ENCODE results near the gene HOXA1. TPM values are rescaled to one million over a fixed set of nuclear protein-coding genes. Genes with fewer than 3 reads are reported as not detected.
A peak's percentile ranks its signal among the peaks of the same experiment; 100 is the strongest.

Gene HOXA1
- total and polyA plus RNA-seq, 2 of the 8 experiments (the other 6 are each of a cell fraction or from before 2014, with no cell fraction given) = not detected

DNA sequence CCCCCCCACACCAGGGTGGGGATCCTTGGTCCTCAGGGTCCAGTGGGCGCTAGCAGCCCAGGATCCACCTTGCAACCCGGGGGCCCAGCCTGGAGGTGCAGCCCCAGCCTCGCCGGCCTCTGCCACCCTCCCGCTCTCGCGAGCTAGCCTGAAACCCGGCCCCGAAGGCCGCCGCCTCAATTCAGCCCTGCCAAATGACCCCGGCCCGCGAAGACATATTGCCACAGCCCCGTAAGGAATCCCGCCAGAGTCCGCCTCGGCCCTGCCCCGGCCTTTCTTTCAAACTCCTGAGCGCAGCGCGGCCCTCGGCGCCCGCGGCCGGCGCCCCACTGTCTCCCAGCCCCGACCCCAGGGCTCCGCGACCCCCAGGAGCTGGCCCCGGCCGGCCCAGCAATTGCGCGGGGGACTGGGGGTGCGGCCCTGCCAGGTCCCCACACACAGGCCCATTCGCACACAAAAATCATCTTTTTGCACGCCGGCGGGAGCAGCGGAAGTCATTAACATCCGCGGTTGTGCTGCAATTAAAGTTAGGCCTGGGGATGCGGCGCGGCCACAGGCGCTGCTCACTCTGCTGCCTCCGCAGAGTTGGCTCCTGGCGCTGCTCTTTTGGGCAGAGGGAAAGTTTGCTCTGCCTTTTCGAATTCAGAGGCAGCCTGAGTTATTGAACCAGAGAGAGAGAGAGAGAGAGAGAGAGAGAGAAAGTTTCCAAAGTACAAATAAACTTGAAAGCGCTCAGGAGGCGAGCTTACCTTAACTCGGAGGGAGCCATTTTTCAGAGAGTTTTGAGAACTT lies 43.7 kb upstream of the HOXA1 start:
- POLR2A ChIA-PET (ENCODE audit: partially characterized antibody) = no interaction called here
- peaks cover 0 to 6% (median 3%) of the 10 kb centered on the region in 4 experiments; a peak in 4 of 7 replicates for H3K4me1 ChIP-seq (replicated peaks in 1 of 4; ENCODE audit: control insufficient read depth in 3 of 4, insufficient read depth in 4 of 4, low read length in 3 of 4)
- DNase-seq (ENCODE audit: low read depth in 1 of 2, low spot score in 2 of 2) (peak in 1 of 2 experiments; percentile 72), FAIRE-seq (no peak)
- peaks cover 0 to 6% (median 0%) of the 10 kb centered on the region in 4 experiments; a peak in 1 of 8 replicates for H3K36me3 ChIP-seq (ENCODE audit: control insufficient read depth in 2 of 4, insufficient read depth in 4 of 4, low read length in 3 of 4)
- H3K4me2 ChIP-seq (ENCODE audit: insufficient read depth in 1 of 2, low read depth in 2 of 2, low read length in 2 of 2) = peak overlapping the region in 1 of 2 experiments; percentile 44; a peak in 2 of 4 replicates
- H3K9ac ChIP-seq (replicated peaks in 1 of 4; ENCODE audit: extremely low read depth in 1 of 4, low read depth in 3 of 4, low read length in 3 of 4) = no peak overlapping the region
- H3K4ac ChIP-seq (replicated peaks; ENCODE audit: insufficient read length, low read depth, low read length) = no peak overlapping the region
- no peak overlapping the region for H3K27ac ChIP-seq (ENCODE audit: low read depth, low read length)
- WGBS, 2 experiments (ENCODE audit: extremely low coverage in 1 of 2, insufficient coverage in 1 of 2, insufficient read length in 1 of 2, insufficient replicate concordance in 2 of 2, low coverage in 1 of 2, low lambda C conversion rate in 2 of 2, missing lambda C conversion rate in 1 of 2) = 2% methylated on average over 45 of the region's 53 CpGs; no CpG with 5 or more reads in 1 of the 2 experiments
- H2BK5ac ChIP-seq (ENCODE audit: low read depth, low read length) = no peak overlapping the region
- H2AK5ac ChIP-seq (ENCODE audit: low read depth, low read length) = no peak overlapping the region
- peaks cover 9% of the 10 kb centered on the region for H3K23me2 ChIP-seq (ENCODE audit: low read depth, low read length)
- no peaks in the 10 kb centered on the region for H3K9me3 ChIP-seq (ENCODE audit: insufficient read depth in 2 of 2, low read depth in 1 of 2, low read length in 1 of 2)
- peaks cover 17 to 22% of the 10 kb centered on the region in 2 experiments for H4K20me1 ChIP-seq (replicated peaks in 1 of 2; ENCODE audit: control insufficient read depth in 1 of 2, insufficient read depth in 2 of 2, low read length in 2 of 2)
- peaks cover 97 to 100% (median 99%) of the 10 kb centered on the region in 4 experiments for H3K27me3 ChIP-seq (replicated peaks in 1 of 4; ENCODE audit: control insufficient read depth in 3 of 4, extremely low read depth in 1 of 4, insufficient read depth in 3 of 4, low read length in 3 of 4)
- H3K79me2 ChIP-seq (ENCODE audit: control insufficient read depth in 1 of 2, insufficient read depth in 2 of 2, low read length in 2 of 2) = no peaks in the 10 kb centered on the region
- H3K4me3 ChIP-seq (ENCODE audit: extremely low read depth in 1 of 4, insufficient read depth in 2 of 4, low read depth in 3 of 4, low read length in 4 of 4) = peak overlapping the region in 1 of 4 experiments; percentile 47; a peak in 2 of 8 replicates
- H4K91ac ChIP-seq (replicated peaks; ENCODE audit: insufficient read length, low read length) = no peak overlapping the region
- no peak overlapping the region for H3K14ac ChIP-seq (ENCODE audit: insufficient read length)
- no peaks in the 10 kb centered on the region for H3K79me1 ChIP-seq (ENCODE audit: low read depth, low read length)
- no peak overlapping the region for H2BK12ac ChIP-seq (ENCODE audit: low read depth, low read length)
- H3K56ac ChIP-seq (replicated peaks; ENCODE audit: insufficient read length, low read depth, low read length) = no peak overlapping the region
- H2AFZ ChIP-seq (ENCODE audit: low read length) = no peak overlapping the region
- H3K23ac ChIP-seq (ENCODE audit: insufficient read length) = no peak overlapping the region
- no peak overlapping the region for H2BK20ac ChIP-seq (ENCODE audit: low read length)
- CTCF ChIA-PET (ENCODE audit: partially characterized antibody) = interaction anchor here (0.9 to 12.5 kb wide), 8 partner anchors 11 to 1245 kb away, joined by 3 to 123 read pairs (median 7); partner anchors contain the start of gene HOXA1
- no peak overlapping the region for H2BK120ac ChIP-seq (replicated peaks; ENCODE audit: low read depth, low read length)
- no peak overlapping the region for H4K5ac ChIP-seq (ENCODE audit: insufficient read length, low read depth, low read length)
- H3K18ac ChIP-seq (ENCODE audit: extremely low read depth, low read length) = no peak overlapping the region
- 0 out of 2 replicates have a peak overlapping the region, but pooled peaks have one; percentile 7 for H4K8ac ChIP-seq (ENCODE audit: extremely low read depth, insufficient read depth, low read length)
- H2BK15ac ChIP-seq (ENCODE audit: low read length) = no peak overlapping the region
- no peak for TF ChIP-seq CBX5 (IDR thresholded peaks at IDR 0.05; ENCODE audit: low read depth, low read length)
- TF ChIP-seq, protein P1, sequence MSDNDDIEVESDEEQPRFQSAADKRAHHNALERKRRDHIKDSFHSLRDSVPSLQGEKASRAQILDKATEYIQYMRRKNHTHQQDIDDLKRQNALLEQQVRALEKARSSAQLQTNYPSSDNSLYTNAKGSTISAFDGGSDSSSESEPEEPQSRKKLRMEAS (IDR thresholded peaks at IDR 0.05) = no peak
- no peak for TF ChIP-seq POU5F1 (IDR thresholded peaks at IDR 0.05; ENCODE audit: low read depth, low read length)
- no peak for TF ChIP-seq KDM5A (IDR thresholded peaks at IDR 0.05; ENCODE audit: low read length)
- TF ChIP-seq EZH2 (IDR thresholded peaks at IDR 0.05; ENCODE audit: low read depth, low read length, severe bottlenecking) = peak; percentile 100
- TF ChIP-seq BRCA1 (IDR thresholded peaks at IDR 0.05; ENCODE audit: low read depth, low read length) = no peak
- TF ChIP-seq JUND (IDR thresholded peaks at IDR 0.05; ENCODE audit: low read length) = no peak
- TF ChIP-seq CTBP2 (IDR thresholded peaks at IDR 0.05; ENCODE audit: borderline replicate concordance, insufficient read depth, insufficient read length, low read length) = peak; percentile 90
- TF ChIP-seq BCL11A (IDR thresholded peaks at IDR 0.05; ENCODE audit: low read depth in 2 of 2, low read length in 2 of 2) = no peak
- TF ChIP-seq RBBP5 (IDR thresholded peaks at IDR 0.05; ENCODE audit: borderline replicate concordance, low read depth, low read length) = no peak
- TF ChIP-seq POLR2AphosphoS5 (IDR thresholded peaks at IDR 0.05; ENCODE audit: low read depth, low read length) = no peak
- TF ChIP-seq HDAC6 (IDR thresholded peaks at IDR 0.05; ENCODE audit: low read depth, low read length) = no peak
